Transverse colon (tissue), 4 donors: ENCODE results near the gene CLDN12. TPM values are rescaled to one million over a fixed set of nuclear protein-coding genes. Genes with fewer than 3 reads are reported as not detected.

Experiments
- DNase-seq: peaks from one replicate; pipeline ENCODE4 v3.0.0-alpha.2; 2019
- H3K27ac ChIP-seq, 4 donors: fragments of 200-600 bp; sonication (generic); 2 replicates each; pipeline ENCODE4 v1.5.1; 2016 to 2018; ENCODE audit warnings: inconsistent platforms in 4 of 4
- H3K27me3 ChIP-seq: fragments of 200-600 bp; sonication (generic); 2 replicates; pipeline ENCODE4 v1.5.1; 2017; ENCODE audit warnings: inconsistent platforms
- H3K36me3 ChIP-seq, 4 donors: fragments of 200-600 bp; sonication (generic); 2 replicates each; pipeline ENCODE4 v1.5.1; 2017 to 2019; ENCODE audit warnings: inconsistent platforms in 4 of 4
- H3K4me1 ChIP-seq, 4 donors: fragments of 200-600 bp; sonication (generic); 2 replicates each; pipeline ENCODE4 v1.5.1; 2017 to 2020; ENCODE audit warnings: inconsistent platforms in 4 of 4
- H3K4me3 ChIP-seq, 4 donors: fragments of 200-600 bp; sonication (generic); 1 replicate in 1 of 4; 2 replicates in 3 of 4; pipeline versions ENCODE4 v1.5.1 to v1.6.1; 2017 to 2019; ENCODE audit warnings: inconsistent platforms in 4 of 4
- H3K9me3 ChIP-seq, 2 donors: fragments of 200-600 bp; sonication (generic); 2 replicates each; pipeline ENCODE4 v1.5.1; 2017 to 2019; ENCODE audit warnings: inconsistent platforms in 2 of 2
- CTCF ChIP-seq, 5 experiments: fragments of 200-600 bp in 3 of 5; fragments of 450-650 bp in 2 of 5; sonication (generic) in 3 of 5; IDR thresholded peaks; 1 replicate in 2 of 5; 2 replicates in 3 of 5; pipeline ENCODE4 v1.5.1; 2016 to 2017; ENCODE audit warnings: antibody characterized with exemption in 5 of 5, inconsistent platforms in 3 of 5, mild to moderate bottlenecking in 2 of 5, moderate library complexity in 1 of 5
- EP300 ChIP-seq: sonication (generic); formaldehyde crosslinking; IDR thresholded peaks from one replicate; pipeline ENCODE4 v1.6.1; 2017; ENCODE audit warnings: antibody characterized with exemption, low read depth
- POLR2A ChIP-seq: fragments of 450-650 bp; IDR thresholded peaks from one replicate; pipeline ENCODE4 v1.6.1; 2016; ENCODE audit warnings: antibody characterized with exemption, mild to moderate bottlenecking, moderate library complexity
- POLR2AphosphoS5 ChIP-seq, 3 donors: sonication (generic); formaldehyde crosslinking; IDR thresholded peaks; one replicate each; pipeline ENCODE4 v1.6.1; 2016; ENCODE audit warnings: antibody characterized with exemption in 3 of 3
- WGBS, 2 donors: methylation state at CpG; one replicate each; pipeline ENCODE4 v1.1.5; 2018; ENCODE audit warnings: low coverage in 1 of 2; 5-methylcytosine and 5-hydroxymethylcytosine counted together
- in situ Hi-C, 4 donors: fragments of 200-750 bp; cut with MboI; loops; one replicate each; pipeline versions ENCODE4 v1.15.0 to v1.15.1; 2017; ENCODE audit warnings: low sequenced_read_pairs in 3 of 4, low pct_ligation_motif_present in 1 of 4, low pct_unique_long_range_greater_than_20kb in 1 of 4
- intact Hi-C: fragments of 100-400 bp; cut with DNase I; formaldehyde crosslinking; loops from one replicate; pipeline ENCODE4 v1.15.1; 2023; ENCODE audit warnings: low total_unique reads
- total RNA-seq, 4 donors: library from RNA; depleted of rRNA; stranded (reverse); fragments of >200 nt; gene quantifications; one replicate each; pipeline ENCODE4 v1.1.0, GENCODE V29; 2016

The CLDN12 gene
- total RNA-seq, 4 donors from 2014 or later = 4.2 to 42.2 (median 33.6) TPM

- DNase-seq = peak; percentile 18
- H3K27me3 ChIP-seq = no peaks in the 10 kb centered on the region
- in situ Hi-C loops = loop anchor here in 2 of 4 donors (25.0 kb wide), 1 partner anchor 247 kb away; the partner anchor contains the start of gene STEAP1 (in 2 of the 2)
- H3K36me3 ChIP-seq = no peaks in the 10 kb centered on the region
- H3K4me3 ChIP-seq = no peak overlapping the region
- 23 to 32% methylated on average over 3 of the region's 3 CpGs for WGBS, 2 donors
- intact Hi-C loops = no loop called here
- TF ChIP-seq EP300 = no peak
- TF ChIP-seq POLR2AphosphoS5 (IDR thresholded peaks at IDR 0.05) = peak in 2 of 3 donors; percentile 8 to 22
- no peaks in the 10 kb centered on the region for H3K9me3 ChIP-seq
- peaks cover 5 to 50% (median 18%) of the 10 kb centered on the region in 4 donors for H3K4me1 ChIP-seq
- H3K27ac ChIP-seq = peak overlapping the region; percentile 58 to 70 (median 63)
Measured at GRCh38 chr7:90409667-90410066, 6.4 kb downstream of the CLDN12 start.

- H3K27me3 ChIP-seq = no peaks in the 10 kb centered on the region
- intact Hi-C loops (no loop called here), in situ Hi-C loops (loop anchor here in 2 of 4 donors (25.0 kb wide), 1 partner anchor 249 kb away; the partner anchor contains the start of gene STEAP1 (in 2 of the 2))
- peak overlapping the region; percentile 44 to 70 (median 58) for H3K27ac ChIP-seq
- TF ChIP-seq EP300 (no peak), POLR2A (no peak), POLR2AphosphoS5 (IDR thresholded peaks at IDR 0.05) (peak in 2 of 3 donors; percentile 38 to 60), CTCF (IDR thresholded peaks at IDR 0.05) (no peak)
- 55 to 73% methylated on average over 2 of the region's 2 CpGs for WGBS, 2 donors
- no peaks in the 10 kb centered on the region for H3K36me3 ChIP-seq
- peaks cover 5 to 42% (median 16%) of the 10 kb centered on the region in 4 donors for H3K4me1 ChIP-seq
- no peak overlapping the region for H3K4me3 ChIP-seq
- no peaks in the 10 kb centered on the region for H3K9me3 ChIP-seq
- DNase-seq = no peak
Measured at GRCh38 chr7:90411510-90411909, 8.2 kb downstream of the CLDN12 start.

- H3K27me3 ChIP-seq = no peaks in the 10 kb centered on the region
- H3K4me1 ChIP-seq = peaks cover 5 to 42% (median 16%) of the 10 kb centered on the region in 4 donors
- H3K4me3 ChIP-seq = no peak overlapping the region
- TF ChIP-seq POLR2AphosphoS5 (IDR thresholded peaks at IDR 0.05) (no peak), CTCF (IDR thresholded peaks at IDR 0.05) (peak; percentile 24 to 68 (median 45)), POLR2A (no peak), EP300 (no peak)
- WGBS, 2 donors = 90 to 92% methylated on average over 2 to 11 of the region's 11 CpGs
- in situ Hi-C loops (loop anchor here in 2 of 4 donors (25.0 kb wide), 1 partner anchor 250 kb away; the partner anchor contains the start of gene STEAP1 (in 2 of the 2)), intact Hi-C loops (no loop called here)
- no peaks in the 10 kb centered on the region for H3K36me3 ChIP-seq
- peak overlapping the region in 1 of 4 donors; percentile 70 for H3K27ac ChIP-seq
- no peaks in the 10 kb centered on the region for H3K9me3 ChIP-seq
- DNase-seq = peak; percentile 66
Measured at GRCh38 chr7:90412458-90413184, 9.4 kb downstream of the CLDN12 start.

DNA sequence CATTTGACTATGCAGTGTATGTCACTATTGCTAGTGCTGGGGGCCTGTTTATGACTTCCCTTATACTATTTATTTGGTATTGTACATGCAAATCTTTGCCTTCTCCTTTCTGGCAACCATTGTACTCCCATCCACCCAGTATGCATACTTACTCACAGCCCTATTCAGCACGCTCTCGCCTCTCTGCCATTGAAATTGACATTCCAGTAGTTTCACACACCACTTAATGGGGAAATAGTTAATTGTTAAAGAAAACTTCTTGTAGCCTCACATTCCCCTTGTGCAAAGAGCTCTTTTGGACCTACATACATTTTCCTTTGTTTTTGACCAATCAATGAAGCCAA, 9.9 kb downstream of the CLDN12 start:
- intact Hi-C loops = no loop called here
- Histone ChIP-seq H3K27me3 (no peaks in the 10 kb centered on the region), H3K27ac (no peak overlapping the region), H3K4me3 (no peak overlapping the region), H3K9me3 (no peaks in the 10 kb centered on the region), H3K36me3 (no peaks in the 10 kb centered on the region), H3K4me1 (peaks cover 5 to 42% (median 16%) of the 10 kb centered on the region in 4 donors)
- in situ Hi-C loops = loop anchor here in 2 of 4 donors (25.0 kb wide), 1 partner anchor 251 kb away; the partner anchor contains the start of gene STEAP1 (in 2 of the 2)
- no peak for TF ChIP-seq CTCF (IDR thresholded peaks at IDR 0.05)
- TF ChIP-seq EP300 = no peak
- TF ChIP-seq POLR2AphosphoS5 (IDR thresholded peaks at IDR 0.05) = no peak
- no peak for TF ChIP-seq POLR2A
- 92 to 94% methylated on average over 2 of the region's 2 CpGs for WGBS, 2 donors
- no peak for DNase-seq
